Ascending aorta (tissue), 2 donors: ENCODE measurements around the gene MAGI1. TPM values are rescaled to one million over a fixed set of nuclear protein-coding genes. Genes with fewer than 3 reads are reported as not detected.
"Not testable (repeated sequence)": the region's sequence is repeated elsewhere in the genome, so short reads cannot be mapped to it uniquely, and the experiment has no call there.

Experiments used
- DNase-seq, 2 donors: peaks; one replicate each; pipeline ENCODE4 v3.0.0-alpha.2; 2019; ENCODE audit warnings: low spot score in 2 of 2
- H3K27ac ChIP-seq, 2 donors: fragments of 200-600 bp; sonication (generic); one replicate each; pipeline ENCODE4 v1.5.1; 2016 to 2017; ENCODE audit warnings: mild to moderate bottlenecking in 1 of 2
- H3K27me3 ChIP-seq: fragments of 200-600 bp; sonication (generic); one replicate; pipeline ENCODE4 v1.5.1; 2017
- H3K36me3 ChIP-seq, 2 donors: fragments of 200-600 bp; sonication (generic); one replicate each; pipeline ENCODE4 v1.5.1; 2016
- H3K4me1 ChIP-seq, 2 donors: fragments of 200-600 bp; sonication (generic); one replicate each; pipeline ENCODE4 v1.5.1; 2016 to 2017; ENCODE audit warnings: mild to moderate bottlenecking in 1 of 2
- H3K4me3 ChIP-seq, 2 donors: fragments of 200-600 bp; sonication (generic); one replicate each; pipeline ENCODE4 v1.5.1; 2016 to 2017; ENCODE audit warnings: mild to moderate bottlenecking in 1 of 2
- H3K9me3 ChIP-seq, 2 donors: fragments of 200-600 bp; sonication (generic); one replicate each; pipeline ENCODE4 v1.5.1; 2016
- intact Hi-C: fragments of 100-400 bp; cut with DNase I; formaldehyde crosslinking; loops from one replicate; pipeline ENCODE4 v1.15.1; 2023
- total RNA-seq: library from RNA; depleted of rRNA; stranded (reverse); fragments of >200 nt; gene quantifications from one replicate; pipeline ENCODE4 v1.1.0, GENCODE V29; 2016
- TF ChIP-seq, protein P1 (sequence below), 3 experiments: fragments of 200-600 bp in 2 of 3; fragments of 450-650 bp in 1 of 3; sonication (generic) in 2 of 3; IDR thresholded peaks; one replicate each; pipeline ENCODE4 v1.5.1; 2016 to 2019; ENCODE audit warnings: antibody characterized with exemption in 3 of 3, mild to moderate bottlenecking in 1 of 3, moderate library complexity in 1 of 3

Gene MAGI1
- total RNA-seq, 1 donor from 2014 or later = 28.4 TPM

DNA sequence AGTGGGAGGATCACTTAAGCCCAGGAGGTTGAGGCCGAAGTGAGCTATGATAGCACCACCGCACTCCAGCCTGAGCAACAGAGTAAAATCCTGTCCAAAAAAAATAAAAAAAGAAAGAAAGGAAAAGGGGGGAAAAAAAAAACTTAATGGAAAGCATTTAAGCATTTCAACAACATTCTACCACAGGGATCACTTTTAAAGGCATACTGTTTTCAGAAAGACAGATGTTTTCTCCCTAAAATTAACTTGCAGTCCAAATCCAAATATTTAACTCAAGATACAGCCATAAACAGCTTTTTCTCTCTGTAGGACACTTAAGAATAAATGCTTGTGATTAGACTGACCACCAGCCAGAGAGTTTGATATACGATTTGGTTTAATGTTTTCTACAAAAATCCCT is 141.0 kb downstream of the MAGI1 start:
- no peak overlapping the region for H3K4me3 ChIP-seq
- intact Hi-C loops = no loop called here
- no peaks in the 10 kb centered on the region for H3K9me3 ChIP-seq
- no peak overlapping the region for H3K27ac ChIP-seq
- H3K27me3 ChIP-seq = no peaks in the 10 kb centered on the region
- H3K36me3 ChIP-seq = no peaks in the 10 kb centered on the region
- H3K4me1 ChIP-seq = peaks cover 3 to 25% of the 10 kb centered on the region in 2 donors
- DNase-seq = no peak
- TF ChIP-seq, protein P1, sequence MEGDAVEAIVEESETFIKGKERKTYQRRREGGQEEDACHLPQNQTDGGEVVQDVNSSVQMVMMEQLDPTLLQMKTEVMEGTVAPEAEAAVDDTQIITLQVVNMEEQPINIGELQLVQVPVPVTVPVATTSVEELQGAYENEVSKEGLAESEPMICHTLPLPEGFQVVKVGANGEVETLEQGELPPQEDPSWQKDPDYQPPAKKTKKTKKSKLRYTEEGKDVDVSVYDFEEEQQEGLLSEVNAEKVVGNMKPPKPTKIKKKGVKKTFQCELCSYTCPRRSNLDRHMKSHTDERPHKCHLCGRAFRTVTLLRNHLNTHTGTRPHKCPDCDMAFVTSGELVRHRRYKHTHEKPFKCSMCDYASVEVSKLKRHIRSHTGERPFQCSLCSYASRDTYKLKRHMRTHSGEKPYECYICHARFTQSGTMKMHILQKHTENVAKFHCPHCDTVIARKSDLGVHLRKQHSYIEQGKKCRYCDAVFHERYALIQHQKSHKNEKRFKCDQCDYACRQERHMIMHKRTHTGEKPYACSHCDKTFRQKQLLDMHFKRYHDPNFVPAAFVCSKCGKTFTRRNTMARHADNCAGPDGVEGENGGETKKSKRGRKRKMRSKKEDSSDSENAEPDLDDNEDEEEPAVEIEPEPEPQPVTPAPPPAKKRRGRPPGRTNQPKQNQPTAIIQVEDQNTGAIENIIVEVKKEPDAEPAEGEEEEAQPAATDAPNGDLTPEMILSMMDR (IDR thresholded peaks at IDR 0.05) = no peak

DNA sequence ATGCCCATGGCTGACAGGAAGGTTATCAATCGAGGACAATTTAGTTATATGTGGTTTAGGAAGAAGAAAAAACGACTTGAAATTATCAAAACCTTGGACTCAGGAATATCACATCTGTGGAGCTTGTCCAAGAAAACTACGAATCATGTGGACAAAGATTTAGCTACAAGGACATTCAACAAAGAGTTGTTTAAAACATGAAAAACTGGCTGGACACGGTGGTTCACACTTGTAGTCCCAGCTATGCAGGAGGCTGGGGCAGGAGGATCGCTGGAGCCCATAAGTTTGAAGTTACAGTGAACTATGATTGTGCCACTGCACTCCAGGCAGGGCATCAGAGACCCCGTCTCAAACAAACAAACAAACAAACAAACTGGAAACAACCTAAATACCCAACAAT is 142.4 kb downstream of the MAGI1 start:
- TF ChIP-seq, protein P1 (IDR thresholded peaks at IDR 0.05) = no peak
- Histone ChIP-seq H3K36me3 (no peaks in the 10 kb centered on the region), H3K27ac (no peak overlapping the region), H3K4me3 (no peak overlapping the region), H3K27me3 (no peaks in the 10 kb centered on the region), H3K4me1 (peaks cover 3 to 20% of the 10 kb centered on the region in 2 donors), H3K9me3 (no peaks in the 10 kb centered on the region)
- DNase-seq = no peak
- intact Hi-C loops = no loop called here

DNA sequence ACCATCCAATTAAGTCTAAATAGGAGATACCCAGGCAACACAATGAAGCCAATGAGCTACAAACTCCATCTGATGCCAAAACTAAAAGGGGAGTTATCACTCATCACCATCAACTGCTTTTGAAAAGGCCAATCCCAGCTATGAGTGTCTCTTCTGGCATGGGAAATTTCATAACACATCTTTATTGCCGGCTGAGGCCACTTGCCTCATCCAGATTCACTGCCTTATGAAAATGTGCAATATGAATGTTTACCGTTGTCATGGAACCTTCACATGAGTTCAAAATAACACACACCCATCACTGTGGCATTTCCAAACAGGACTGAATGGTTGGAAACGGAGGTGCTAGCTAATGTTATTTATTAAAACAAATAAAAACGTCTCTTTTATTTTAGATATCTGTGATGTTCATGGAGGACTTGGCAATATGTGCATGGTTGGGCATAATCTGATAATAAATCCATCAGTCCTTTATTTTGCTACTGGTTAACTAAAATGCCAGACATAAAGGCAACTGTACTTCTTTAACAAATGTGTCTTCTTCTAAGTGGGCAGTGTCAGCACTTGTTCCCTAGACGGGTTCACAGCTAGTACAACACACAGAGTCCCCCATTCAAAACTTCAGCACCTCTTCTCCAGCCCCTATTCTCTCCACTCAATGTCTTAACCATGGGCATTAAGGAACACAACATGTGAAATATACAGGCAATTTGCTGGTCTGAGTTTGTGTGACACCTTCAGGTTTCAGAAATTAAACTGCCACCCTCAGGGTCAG is 143.9 kb downstream of the MAGI1 start:
- peak in 1 of 2 donors; percentile 76 for DNase-seq
- no peak overlapping the region for H3K4me3 ChIP-seq
- no peaks in the 10 kb centered on the region for H3K27me3 ChIP-seq
- peak overlapping the region; percentile 76 to 84 for H3K27ac ChIP-seq
- H3K36me3 ChIP-seq = no peaks in the 10 kb centered on the region
- TF ChIP-seq, protein P1 (IDR thresholded peaks at IDR 0.05) = no peak
- peaks cover 3 to 30% of the 10 kb centered on the region in 2 donors for H3K4me1 ChIP-seq
- intact Hi-C loops = loop anchor here (2.0 kb wide), 3 partner anchors 52 to 144 kb away; partner anchors contain the start of gene MAGI1
- H3K9me3 ChIP-seq = no peaks in the 10 kb centered on the region

DNA sequence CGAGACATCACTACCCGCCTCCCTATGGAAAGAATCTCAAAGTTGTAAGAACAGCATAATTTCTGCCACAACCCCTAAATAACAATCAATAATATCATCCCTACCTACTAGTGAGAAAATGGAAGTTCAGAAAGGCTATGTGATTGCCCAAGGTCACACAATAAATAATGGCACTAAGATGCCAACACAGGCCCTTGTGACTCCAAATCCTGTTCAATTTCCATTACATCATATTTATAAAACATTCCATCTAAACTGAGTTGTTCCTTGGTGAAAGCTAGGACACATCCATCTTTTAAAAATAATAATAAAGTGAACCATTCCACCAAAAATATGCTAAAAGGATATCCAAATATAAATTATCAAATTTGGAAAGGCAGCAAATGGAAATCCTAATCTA is 144.6 kb downstream of the MAGI1 start:
- Histone ChIP-seq H3K36me3 (no peaks in the 10 kb centered on the region), H3K9me3 (no peaks in the 10 kb centered on the region), H3K27ac (peak overlapping the region; percentile 76 to 84), H3K27me3 (no peaks in the 10 kb centered on the region), H3K4me3 (no peak overlapping the region), H3K4me1 (peaks cover 5 to 33% of the 10 kb centered on the region in 2 donors)
- intact Hi-C loops = loop anchor here (2.0 kb wide), 3 partner anchors 53 to 145 kb away; partner anchors contain the start of gene MAGI1
- TF ChIP-seq, protein P1 (IDR thresholded peaks at IDR 0.05) = no peak
- DNase-seq = no peak

DNA sequence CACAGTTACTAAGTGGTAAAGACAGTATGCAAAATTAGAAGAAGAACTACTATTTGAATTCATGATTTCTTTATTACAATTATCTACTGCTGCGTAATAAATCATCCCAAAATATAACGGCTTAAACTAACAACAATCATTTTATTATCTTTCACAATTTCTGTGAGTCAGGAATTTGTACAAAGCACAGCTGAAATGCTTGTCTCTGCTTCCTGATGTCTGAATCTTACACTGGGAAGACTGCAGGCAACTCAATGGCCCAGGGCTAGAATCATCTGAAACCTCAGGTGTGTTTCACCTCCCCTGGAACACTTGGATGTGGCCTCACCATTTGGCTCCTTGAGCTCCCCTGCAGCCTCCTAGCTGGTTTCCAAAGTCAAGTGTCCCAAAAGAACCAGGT is 145.1 kb downstream of the MAGI1 start:
- no peaks in the 10 kb centered on the region for H3K27me3 ChIP-seq
- H3K9me3 ChIP-seq = no peaks in the 10 kb centered on the region
- peak overlapping the region; percentile 76 to 84 for H3K27ac ChIP-seq
- H3K4me1 ChIP-seq = peaks cover 5 to 35% of the 10 kb centered on the region in 2 donors
- H3K4me3 ChIP-seq = no peak overlapping the region
- TF ChIP-seq, protein P1 (IDR thresholded peaks at IDR 0.05) = no peak
- DNase-seq = no peak
- intact Hi-C loops = loop anchor here (2.0 kb wide), 3 partner anchors 53 to 145 kb away; partner anchors contain the start of gene MAGI1
- H3K36me3 ChIP-seq = no peaks in the 10 kb centered on the region

DNA sequence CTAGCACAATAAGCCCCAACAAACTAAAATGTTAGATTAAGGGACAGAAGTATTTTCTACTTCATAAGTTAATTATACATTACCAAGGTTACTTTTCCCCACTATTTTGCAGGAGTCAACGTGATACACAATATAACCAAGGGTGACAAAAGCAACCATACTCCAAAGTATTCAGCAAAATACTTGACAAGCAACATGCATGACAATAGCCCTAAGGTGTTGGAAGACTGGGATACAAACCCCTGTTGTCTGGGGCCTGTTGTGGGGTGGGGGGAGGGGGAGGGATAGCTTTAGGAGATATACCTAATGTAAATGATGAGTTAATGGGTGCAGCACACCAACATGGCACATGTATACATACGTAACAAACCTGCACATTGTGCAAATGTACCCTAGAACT is 147.2 kb downstream of the MAGI1 start:
- H3K36me3 ChIP-seq, H3K27me3 ChIP-seq, intact Hi-C loops, DNase-seq, H3K4me3 ChIP-seq, H3K9me3 ChIP-seq: not testable (repeated sequence)
- Histone ChIP-seq H3K27ac (peak overlapping the region in 1 of 2 donors; percentile 88), H3K4me1 (peaks cover 5 to 42% of the 10 kb centered on the region in 2 donors)
